GM12878 (cell line): ENCODE measurements around the gene GTPBP3. TPM values are rescaled to one million over a fixed set of nuclear protein-coding genes. Genes with fewer than 3 reads are reported as not detected.

Experiments
- CHD1 ChIP-seq: IDR thresholded peaks from 2 replicates; pipeline ENCODE4 v1.6.1; 2012; ENCODE audit warnings: low read depth, low read length, improper control_type of control experiment
- CHD2 ChIP-seq: IDR thresholded peaks from 2 replicates; pipeline ENCODE4 v1.6.1; 2011; ENCODE audit warnings: low read depth, low read length, improper control_type of control experiment, borderline replicate concordance
- IKZF2 ChIP-seq, 2 experiments: fragments of 450-650 bp; IDR thresholded peaks; 2 replicates each; pipeline ENCODE4 v1.6.1; 2017; ENCODE audit warnings: mild to moderate bottlenecking in 2 of 2, moderate library complexity in 2 of 2
- IRF4 ChIP-seq: IDR thresholded peaks from 2 replicates; pipeline ENCODE4 v1.6.1; 2011; ENCODE audit warnings: low read depth, low read length
- IRF5 ChIP-seq: fragments of 450-650 bp; IDR thresholded peaks from 2 replicates; pipeline ENCODE4 v1.6.1; 2017; ENCODE audit warnings: borderline replicate concordance
- KDM1A ChIP-seq: fragments of 200-600 bp; sonication (generic); IDR thresholded peaks from 2 replicates; pipeline ENCODE4 v1.6.1; 2016; ENCODE audit warnings: borderline replicate concordance
- MAX ChIP-seq: IDR thresholded peaks from 2 replicates; pipeline ENCODE4 v1.6.1; 2012; ENCODE audit warnings: low read depth, low read length, improper control_type of control experiment
- PBX3 ChIP-seq: IDR thresholded peaks from 2 replicates; pipeline ENCODE4 v1.6.1; 2011; ENCODE audit warnings: mild to moderate bottlenecking, low read depth, low read length, moderate library complexity; ENCODE audit not compliant: insufficient replicate concordance
- POLR2AphosphoS2 ChIP-seq: IDR thresholded peaks from 2 replicates; pipeline ENCODE4 v1.6.1; 2011; ENCODE audit warnings: low read depth, mild to moderate bottlenecking, low read length, improper control_type of control experiment, moderate library complexity
- RELB ChIP-seq: fragments of 450-650 bp; IDR thresholded peaks from 2 replicates; pipeline ENCODE4 v1.6.1; 2017; ENCODE audit warnings: low read depth, mild to moderate bottlenecking, moderate library complexity
- REST ChIP-seq: IDR thresholded peaks from 2 replicates; pipeline ENCODE4 v1.6.1; 2012; ENCODE audit warnings: mild to moderate bottlenecking, low read depth, low read length
- SIN3A ChIP-seq: IDR thresholded peaks from 2 replicates; pipeline ENCODE4 v1.6.1; 2012; ENCODE audit warnings: low read depth, low read length, improper control_type of control experiment
- TARDBP ChIP-seq: IDR thresholded peaks from 2 replicates; pipeline ENCODE4 v1.6.1; 2016; ENCODE audit warnings: borderline replicate concordance
- YY1 ChIP-seq: IDR thresholded peaks from 2 replicates; pipeline ENCODE4 v1.6.1; 2011; ENCODE audit warnings: low read depth, mild to moderate bottlenecking, low read length
- ZBTB11 ChIP-seq: fragments of 450-650 bp; formaldehyde crosslinking; IDR thresholded peaks from 2 replicates; pipeline ENCODE4 v1.5.0; 2022; ENCODE audit warnings: mild to moderate bottlenecking, missing genetic modification characterization
- ZNF207 ChIP-seq: fragments of 450-650 bp; IDR thresholded peaks from 2 replicates; pipeline ENCODE4 v1.6.1; 2014; ENCODE audit warnings: antibody characterized with exemption, mild to moderate bottlenecking, borderline replicate concordance
- polyA plus RNA-seq, 11 experiments: library from polyadenylated mRNA; depleted of rRNA in 4 of 11; unstranded in 6 of 11; stranded (reverse) in 5 of 11; fragments of >200 nt; fragmentation: Nextera tagmentation in 4 of 11; fragmentation: Illumina TruSeq in 1 of 11; extraction: Ambion mirVana in 4 of 11; extraction: Trizol in 1 of 11; gene quantifications; 1 replicate in 1 of 11; 2 replicates in 10 of 11; pipeline versions ENCODE4 v1.2.1 to v1.2.3, GENCODE V29; 2011 to 2016; ENCODE audit warnings: inconsistent platforms in 2 of 11, missing spikeins in 2 of 11, low read depth in 1 of 11
- total RNA-seq, 4 experiments: library from RNA; depleted of rRNA in 3 of 4; stranded (reverse); fragments of >200 nt in 3 of 4; fragmentation: Illumina TruSeq in 1 of 4; extraction: Trizol in 1 of 4; gene quantifications; 2 replicates each; pipeline versions ENCODE4 v1.2.1 to v1.2.3, GENCODE V29; 2013 to 2021

GTPBP3 gene
- total and polyA plus RNA-seq, 10 of the 15 experiments (the other 5 are each of a cell fraction or from before 2014, with no cell fraction given) = 2.9 to 46.8 (median 15.4) TPM

GRCh38 chr19:17334414-17335409 lies 2.6 kb upstream of the GTPBP3 start, which contains the start of gene ANO8 (continued):
- no peak for TF ChIP-seq REST
- TF ChIP-seq CHD2 = 0 out of 2 replicates have a peak, but pooled peaks have one; percentile 62
- TF ChIP-seq MAX = peak; percentile 34; the same call in 1 of the 2 replicates
- TF ChIP-seq PBX3 = peak; percentile 85
- 0 out of 2 replicates have a peak, but pooled peaks have one; percentile 4 for TF ChIP-seq TARDBP
- TF ChIP-seq KDM1A = no peak
- peak; percentile 21; the same call in 1 of the 2 replicates for TF ChIP-seq YY1
- no peak for TF ChIP-seq IRF5
- TF ChIP-seq ZBTB11 (CRISPR knock-in tag) = no peak
- no peak for TF ChIP-seq POLR2AphosphoS2
- peak; percentile 48; the same call in 1 of the 2 replicates for TF ChIP-seq SIN3A
- TF ChIP-seq IKZF2 (IDR thresholded peaks at IDR 0.05) = peak; percentile 56 to 68
- 0 out of 2 replicates have a peak, but pooled peaks have one; percentile 40 for TF ChIP-seq IRF4
- TF ChIP-seq ZNF207 = no peak
- peak; percentile 85 for TF ChIP-seq RELB
- no peak for TF ChIP-seq CHD1
